Femur (tissue), 1 donor: ENCODE results near the gene ADIPOR2.

ENCODE experiments used
- DNase-seq: peaks from one replicate; pipeline ENCODE4 v3.0.0-alpha.2; 2017

ADIPOR2 gene

GRCh38 chr12:1801303-1801975, 110.6 kb downstream of the ADIPOR2 start:
- peak; percentile 11 for DNase-seq

- no peak for DNase-seq
Observed at GRCh38 chr12:1803736-1804135, 112.9 kb downstream of the ADIPOR2 start.

GRCh38 chr12:1804545-1805332, 113.9 kb downstream of the ADIPOR2 start:
- peak; percentile 94 for DNase-seq

GRCh38 chr12:1805441-1806081, 114.7 kb downstream of the ADIPOR2 start:
- no peak for DNase-seq

GRCh38 chr12:1806301-1807086, 115.6 kb downstream of the ADIPOR2 start:
- DNase-seq: no peak

GRCh38 chr12:1807087-1807860, 116.4 kb downstream of the ADIPOR2 start:
- no peak for DNase-seq

GRCh38 chr12:1808036-1808797, 117.3 kb downstream of the ADIPOR2 start:
- no peak for DNase-seq

- no peak for DNase-seq
Observed at GRCh38 chr12:1808798-1809480, 118.1 kb downstream of the ADIPOR2 start.

GRCh38 chr12:1809591-1810190, 118.8 kb downstream of the ADIPOR2 start:
- no peak for DNase-seq

GRCh38 chr12:1810201-1810930, 119.5 kb downstream of the ADIPOR2 start:
- no peak for DNase-seq

GRCh38 chr12:1810931-1811280, 120.0 kb downstream of the ADIPOR2 start:
- no peak for DNase-seq

- DNase-seq: no peak
Observed at GRCh38 chr12:1811281-1811947, 120.5 kb downstream of the ADIPOR2 start.

GRCh38 chr12:1811948-1812291, 121.0 kb downstream of the ADIPOR2 start:
- DNase-seq: no peak

GRCh38 chr12:1812650-1813302, 121.9 kb downstream of the ADIPOR2 start:
- DNase-seq: no peak

GRCh38 chr12:1814266-1814665, 123.4 kb downstream of the ADIPOR2 start:
- no peak for DNase-seq

GRCh38 chr12:1815108-1815507, 124.2 kb downstream of the ADIPOR2 start:
- DNase-seq: no peak

- no peak for DNase-seq
Observed at GRCh38 chr12:1815814-1816729, 125.2 kb downstream of the ADIPOR2 start.
